NB4 (cell line): ENCODE measurements around the gene PTH2R.
"Not testable (repeated sequence)": the region's sequence is repeated elsewhere in the genome, so short reads cannot be mapped to it uniquely, and the experiment has no call there.

Experiments used
- DNase-seq: peaks from one replicate; pipeline ENCODE4 v3.0.0; 2010; ENCODE audit warnings: low read depth
- H3K4me3 ChIP-seq: one replicate; pipeline ENCODE4 v1.5.1; 2011; ENCODE audit warnings: mild to moderate bottlenecking, low read depth, low read length, moderate library complexity
- MYC ChIP-seq: IDR thresholded peaks from 2 replicates; pipeline ENCODE4 v1.6.1; 2011; ENCODE audit warnings: low read depth, low read length
- POLR2A ChIP-seq: IDR thresholded peaks from 2 replicates; pipeline ENCODE4 v1.6.1; 2011; ENCODE audit warnings: mild to moderate bottlenecking; ENCODE audit not compliant: insufficient read length; ENCODE audit errors: extremely low read depth
- TF ChIP-seq, protein P1 (sequence below): IDR thresholded peaks from one replicate; pipeline ENCODE4 v1.5.1; 2012; ENCODE audit warnings: low read depth, low read length
- TF ChIP-seq, protein P2 (sequence below): IDR thresholded peaks from 2 replicates; pipeline ENCODE4 v1.6.1; 2011; ENCODE audit warnings: low read depth, low read length

The PTH2R gene

DNA sequence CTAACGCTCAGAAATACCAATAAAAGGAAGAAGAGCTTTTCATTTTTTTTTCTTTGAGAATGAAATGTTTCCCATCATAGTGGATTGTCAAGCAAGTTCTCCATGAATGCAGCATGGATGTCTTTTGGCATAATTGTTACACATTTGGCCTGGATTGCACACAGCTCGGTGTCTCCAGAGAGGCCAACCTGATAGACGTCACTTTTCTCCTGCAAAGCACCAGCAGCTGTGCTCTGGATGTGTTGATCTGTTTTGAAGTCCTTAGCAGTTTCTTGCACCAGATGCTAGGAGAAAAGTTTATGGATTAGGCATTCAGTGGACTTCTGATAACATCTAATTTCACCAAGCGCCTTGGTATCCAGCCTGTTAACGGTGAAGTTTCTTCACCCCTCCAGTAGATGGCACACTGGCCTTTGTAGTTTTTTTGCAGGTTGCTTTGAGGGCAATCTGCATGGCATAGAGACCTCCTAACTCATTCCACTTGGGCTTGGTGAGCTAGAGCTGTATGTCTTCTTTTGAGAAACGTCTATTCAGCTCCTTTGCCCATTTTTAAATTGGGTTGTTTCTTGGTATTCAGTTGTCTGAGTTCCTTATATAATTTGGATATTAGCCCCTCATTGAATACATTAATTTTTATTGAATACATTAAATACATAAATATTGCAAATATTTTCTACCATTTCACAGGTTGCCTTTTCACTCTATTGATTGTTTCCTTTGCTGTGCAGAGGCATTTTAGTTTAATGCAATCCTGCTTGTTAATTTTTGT is 59.7 kb downstream of the PTH2R start:
- H3K4me3 ChIP-seq, result no peak overlapping the region
- TF ChIP-seq, protein P1, sequence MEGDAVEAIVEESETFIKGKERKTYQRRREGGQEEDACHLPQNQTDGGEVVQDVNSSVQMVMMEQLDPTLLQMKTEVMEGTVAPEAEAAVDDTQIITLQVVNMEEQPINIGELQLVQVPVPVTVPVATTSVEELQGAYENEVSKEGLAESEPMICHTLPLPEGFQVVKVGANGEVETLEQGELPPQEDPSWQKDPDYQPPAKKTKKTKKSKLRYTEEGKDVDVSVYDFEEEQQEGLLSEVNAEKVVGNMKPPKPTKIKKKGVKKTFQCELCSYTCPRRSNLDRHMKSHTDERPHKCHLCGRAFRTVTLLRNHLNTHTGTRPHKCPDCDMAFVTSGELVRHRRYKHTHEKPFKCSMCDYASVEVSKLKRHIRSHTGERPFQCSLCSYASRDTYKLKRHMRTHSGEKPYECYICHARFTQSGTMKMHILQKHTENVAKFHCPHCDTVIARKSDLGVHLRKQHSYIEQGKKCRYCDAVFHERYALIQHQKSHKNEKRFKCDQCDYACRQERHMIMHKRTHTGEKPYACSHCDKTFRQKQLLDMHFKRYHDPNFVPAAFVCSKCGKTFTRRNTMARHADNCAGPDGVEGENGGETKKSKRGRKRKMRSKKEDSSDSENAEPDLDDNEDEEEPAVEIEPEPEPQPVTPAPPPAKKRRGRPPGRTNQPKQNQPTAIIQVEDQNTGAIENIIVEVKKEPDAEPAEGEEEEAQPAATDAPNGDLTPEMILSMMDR, result peak; percentile 82
- TF ChIP-seq, protein P2, sequence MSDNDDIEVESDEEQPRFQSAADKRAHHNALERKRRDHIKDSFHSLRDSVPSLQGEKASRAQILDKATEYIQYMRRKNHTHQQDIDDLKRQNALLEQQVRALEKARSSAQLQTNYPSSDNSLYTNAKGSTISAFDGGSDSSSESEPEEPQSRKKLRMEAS, result no peak
- TF ChIP-seq MYC (no peak), POLR2A (no peak)
- peak; percentile 70 for DNase-seq

DNA sequence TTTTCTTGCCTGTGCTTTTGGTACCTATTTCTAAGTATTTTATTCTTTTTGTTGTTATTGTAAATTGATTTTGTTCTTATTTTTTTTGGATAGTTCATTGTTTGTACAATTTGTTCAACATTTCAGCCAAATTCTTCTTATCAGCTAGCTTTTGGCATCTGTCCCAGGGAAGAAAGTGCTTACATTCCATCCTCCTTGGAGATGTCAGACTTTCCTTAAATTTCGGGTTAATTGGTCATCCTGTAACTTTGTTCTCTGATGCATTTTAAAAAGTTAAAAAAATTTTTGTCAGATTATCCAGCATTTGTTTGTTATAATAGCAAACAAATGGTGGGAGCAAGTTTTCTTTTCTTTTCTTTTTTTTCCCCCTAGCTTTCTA is 60.3 kb downstream of the PTH2R start:
- no peak overlapping the region for H3K4me3 ChIP-seq
- DNase-seq, result no peak
- no peak for TF ChIP-seq POLR2A
- TF ChIP-seq MYC, result no peak
- TF ChIP-seq, protein P2, result no peak
- TF ChIP-seq, protein P1, result no peak

DNA sequence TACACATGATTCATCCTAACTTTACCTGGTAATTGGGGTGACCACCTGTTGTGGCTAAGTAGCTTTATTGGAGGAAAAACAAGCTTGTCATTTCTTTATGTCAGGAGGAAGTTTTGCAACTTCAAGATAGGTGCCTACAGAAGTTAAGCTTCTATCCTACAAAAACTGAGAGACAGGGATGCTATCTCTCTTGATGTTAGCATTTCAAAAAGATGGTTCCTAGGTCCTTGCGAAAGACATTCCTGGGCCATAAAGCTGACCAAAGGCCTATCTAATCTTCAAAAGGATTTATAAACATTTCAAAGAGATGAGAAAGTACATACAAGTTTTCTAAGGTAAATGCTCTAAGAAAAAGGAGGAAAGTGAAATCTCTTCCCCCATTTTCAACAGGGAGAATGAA is 61.0 kb downstream of the PTH2R start:
- no peak overlapping the region for H3K4me3 ChIP-seq
- TF ChIP-seq, protein P1, result no peak
- TF ChIP-seq POLR2A, result no peak
- TF ChIP-seq MYC, result no peak
- TF ChIP-seq, protein P2, result no peak
- DNase-seq, result no peak

DNA sequence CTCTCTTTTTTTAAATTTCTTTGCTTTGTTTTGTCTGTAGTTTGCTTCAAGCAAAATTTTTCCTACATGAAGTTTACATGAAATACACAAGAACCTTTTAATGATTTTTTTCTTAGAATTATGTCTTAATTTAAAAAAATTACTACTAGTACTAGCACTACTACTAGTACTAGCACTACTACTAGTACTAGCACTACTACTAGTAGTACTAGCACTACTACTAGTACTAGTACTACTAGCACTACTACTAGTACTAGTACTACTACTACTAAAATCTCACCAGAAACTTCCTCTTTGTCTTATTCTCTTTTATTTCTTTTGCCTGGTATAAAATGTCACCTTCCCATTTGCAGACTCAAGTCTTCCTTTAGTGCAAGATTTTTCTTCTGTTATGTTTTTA is 71.1 kb downstream of the PTH2R start:
- TF ChIP-seq, protein P2, result no peak
- TF ChIP-seq MYC (no peak), POLR2A (no peak)
- TF ChIP-seq, protein P1, result no peak
- no peak for DNase-seq
- no peak overlapping the region for H3K4me3 ChIP-seq

DNA sequence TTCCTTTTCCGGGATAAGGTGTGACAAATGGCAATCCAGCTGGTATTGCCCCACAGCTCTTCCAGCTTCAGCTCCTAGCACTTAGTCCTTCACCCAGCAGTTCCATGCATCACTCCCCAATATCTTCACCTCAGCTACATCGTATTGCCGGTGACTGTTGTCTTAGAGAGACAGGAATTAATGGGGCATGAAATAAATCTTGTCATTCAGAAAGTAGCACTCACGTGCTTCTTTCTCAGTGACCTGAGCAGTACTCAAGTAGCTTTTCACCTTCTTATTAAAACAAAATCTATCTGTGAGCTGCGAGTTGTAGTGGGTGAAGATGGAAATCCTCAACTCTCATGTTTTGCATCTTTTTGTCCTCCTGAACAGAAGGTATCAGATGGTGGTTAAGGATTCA is 72.8 kb downstream of the PTH2R start:
- DNase-seq, result no peak
- no peak overlapping the region for H3K4me3 ChIP-seq
- TF ChIP-seq MYC (no peak), POLR2A (no peak)
- TF ChIP-seq, protein P1, result no peak
- TF ChIP-seq, protein P2, result no peak

DNA sequence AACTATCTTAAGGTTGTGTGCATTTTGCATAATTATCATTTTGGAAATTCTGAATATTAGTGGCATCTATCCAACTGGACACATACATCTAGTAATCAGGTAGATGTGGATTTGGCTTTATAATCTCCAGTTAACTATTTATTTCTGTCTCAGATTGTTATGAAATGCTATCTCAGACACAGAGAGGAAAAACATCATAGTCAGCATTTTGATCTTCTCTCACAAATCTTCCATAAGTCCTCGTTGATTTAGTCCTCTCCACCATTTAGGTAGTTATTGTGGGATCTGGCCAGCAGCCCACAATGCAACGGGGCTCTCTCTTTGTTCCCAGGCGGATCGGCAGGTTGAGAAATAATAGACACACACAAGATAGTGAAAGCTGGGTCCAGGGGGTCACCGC is 75.4 kb downstream of the PTH2R start:
- DNase-seq, H3K4me3 ChIP-seq: not testable (repeated sequence)

DNA sequence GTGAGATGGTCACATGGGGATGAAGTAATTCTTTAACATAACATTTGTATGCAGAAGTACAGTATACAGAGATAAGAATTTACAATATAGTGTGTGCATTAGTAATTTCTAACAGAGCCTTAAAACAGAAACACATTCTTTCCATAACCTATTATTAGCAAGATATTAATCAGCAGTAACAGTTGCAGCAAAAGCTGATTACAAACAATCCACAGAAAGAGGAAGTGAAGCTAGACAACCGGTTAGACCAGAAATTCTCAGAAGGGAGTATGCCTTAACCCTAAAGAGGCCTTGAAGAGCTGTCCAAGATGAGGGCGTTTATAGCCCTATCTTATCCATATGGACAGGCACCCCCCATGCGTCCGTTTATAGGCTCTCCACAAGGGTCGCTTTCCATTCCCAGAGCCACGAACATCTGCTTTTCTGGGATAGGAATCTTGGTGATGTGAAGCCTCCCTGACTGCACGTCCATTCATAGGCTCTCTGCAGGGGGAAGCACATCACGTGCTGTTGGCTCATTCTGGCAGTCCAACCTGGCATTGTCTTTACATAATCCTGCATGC is 75.9 kb downstream of the PTH2R start:
- peak; percentile 25 for DNase-seq
- H3K4me3 ChIP-seq, result not testable (repeated sequence)
